GM21447 (cell line): ENCODE measurements around the gene MYMX.
A peak's percentile ranks its signal among the peaks of the same experiment; 100 is the strongest.
"Not testable (repeated sequence)": the region's sequence is repeated elsewhere in the genome, so short reads cannot be mapped to it uniquely, and the experiment has no call there.

Experiments used
- ATAC-seq: cut with Tn5 transposase; IDR thresholded peaks from one replicate; pipeline ENCODE4 v1.9.1; 2021; ENCODE audit not compliant: unreplicated experiment

The MYMX gene

GRCh38 chr6:44216677-44217331 is at the start of gene MYMX:
MYMX (plus strand) TSS chr6:44216926; CDS start chr6:44217472, 546 bp downstream.
- no peak for ATAC-seq

DNA sequence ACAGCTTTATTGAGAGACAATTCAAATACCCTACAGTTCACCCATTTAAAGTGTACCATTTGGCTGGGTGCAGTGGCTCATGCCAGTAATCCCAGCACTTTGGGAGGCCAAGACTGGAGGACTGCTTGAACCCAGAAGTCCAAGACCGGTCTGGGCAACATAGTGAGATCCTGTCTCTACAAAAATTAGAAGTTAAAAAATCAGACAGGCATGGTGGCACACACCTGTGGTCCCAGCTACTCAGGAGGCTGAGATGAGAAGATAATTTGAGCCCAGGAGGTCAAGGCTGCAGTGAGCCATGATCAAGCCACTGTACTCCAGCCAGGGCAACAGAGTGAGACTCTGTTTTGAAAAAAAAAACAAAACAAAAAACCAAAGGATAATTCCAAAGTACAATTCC is 49.2 kb upstream of the MYMX start:
- no peak for ATAC-seq

- ATAC-seq: no peak
Measured at GRCh38 chr6:44169154-44169553, 47.6 kb upstream of the MYMX start.

DNA sequence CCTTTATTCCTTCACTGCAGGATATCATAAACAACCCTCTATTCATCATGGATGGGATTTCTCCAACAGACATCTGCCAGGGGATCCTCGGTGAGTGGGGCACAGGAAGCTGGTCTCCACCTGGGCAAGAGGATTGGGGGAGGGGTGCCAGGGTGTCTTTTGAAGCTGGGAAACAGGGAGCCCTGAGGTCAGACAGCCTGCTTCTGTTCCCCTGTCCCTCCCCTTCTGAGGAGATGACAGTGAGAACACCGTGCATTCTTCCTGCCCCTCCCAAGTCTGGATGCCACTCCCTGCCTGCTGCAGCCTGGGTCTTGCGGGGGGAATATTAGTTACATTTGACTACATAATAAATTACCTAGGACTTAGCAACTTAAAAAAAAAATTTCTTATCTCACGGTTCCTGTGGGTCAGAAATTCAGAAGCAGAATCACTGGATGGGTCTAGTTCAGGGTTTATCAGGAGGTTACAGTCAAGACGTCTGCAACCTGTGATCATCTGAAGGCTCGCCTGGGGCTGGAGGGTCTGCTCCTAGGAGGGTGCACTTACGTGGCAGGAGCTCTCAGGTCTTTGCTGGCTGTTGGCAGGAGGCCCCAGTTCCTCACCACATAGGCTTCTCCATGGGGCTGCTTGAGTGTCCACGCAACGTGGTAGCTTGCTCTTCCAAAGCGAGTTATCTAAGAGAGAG is 46.7 kb upstream of the MYMX start:
- no peak for ATAC-seq

DNA sequence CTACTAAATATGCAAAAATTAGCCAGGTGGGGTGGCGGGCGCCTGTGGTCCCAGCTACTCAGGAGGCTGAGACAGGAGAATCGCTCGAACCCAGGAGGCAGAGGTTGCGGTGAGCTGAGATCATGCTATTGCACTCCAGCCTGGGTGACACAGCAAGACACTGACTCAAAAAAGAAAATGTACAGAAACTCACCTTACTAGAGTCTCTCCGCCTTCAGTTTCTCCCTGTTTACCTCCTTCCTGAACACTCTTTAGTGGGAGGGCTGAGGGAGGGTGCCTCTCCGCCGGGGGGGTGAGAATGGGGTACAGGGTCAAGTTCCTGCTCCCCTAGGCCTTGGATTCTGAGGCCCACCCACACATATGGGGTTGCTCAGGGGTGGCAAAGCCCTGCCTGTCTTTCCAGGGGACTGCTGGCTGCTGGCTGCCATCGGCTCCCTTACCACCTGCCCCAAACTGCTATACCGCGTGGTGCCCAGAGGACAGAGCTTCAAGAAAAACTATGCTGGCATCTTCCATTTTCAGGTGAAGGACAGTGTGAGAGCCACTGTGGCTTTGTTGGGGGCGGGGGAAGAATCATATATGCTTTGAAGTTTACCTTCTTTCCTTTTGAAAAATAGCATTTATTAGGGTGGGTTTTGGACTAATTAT is 44.7 kb upstream of the MYMX start:
- ATAC-seq: peak; percentile 52

GRCh38 chr6:44172731-44173500 is 43.8 kb upstream of the MYMX start:
- peak; percentile 54 for ATAC-seq

GRCh38 chr6:44176130-44176761 is 40.5 kb upstream of the MYMX start:
- ATAC-seq: no peak

DNA sequence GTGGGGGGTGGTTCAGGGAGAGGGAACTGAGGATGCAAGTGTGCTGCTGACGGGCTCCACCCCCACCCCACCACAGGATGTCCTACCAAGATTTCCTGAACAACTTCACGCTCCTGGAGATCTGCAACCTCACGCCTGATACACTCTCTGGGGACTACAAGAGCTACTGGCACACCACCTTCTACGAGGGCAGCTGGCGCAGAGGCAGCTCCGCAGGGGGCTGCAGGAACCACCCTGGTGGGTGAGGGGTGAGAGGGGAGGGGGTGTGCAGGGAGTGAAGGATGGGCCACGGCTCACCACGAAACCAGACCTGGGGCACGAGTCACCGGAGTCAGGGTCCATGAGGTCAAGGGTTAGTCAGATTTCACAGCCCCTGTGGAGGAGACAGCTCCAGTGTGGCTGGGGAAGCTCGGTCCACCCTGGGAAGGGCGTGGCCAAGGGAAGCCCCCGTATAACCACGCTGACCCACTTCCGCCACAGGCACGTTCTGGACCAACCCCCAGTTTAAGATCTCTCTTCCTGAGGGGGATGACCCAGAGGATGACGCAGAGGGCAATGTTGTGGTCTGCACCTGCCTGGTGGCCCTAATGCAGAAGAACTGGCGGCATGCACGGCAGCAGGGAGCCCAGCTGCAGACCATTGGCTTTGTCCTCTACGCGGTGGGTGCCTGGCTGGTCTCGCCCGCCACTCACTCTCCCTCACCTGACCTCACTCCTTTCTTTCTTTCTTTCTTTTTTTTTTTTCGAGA is 39.8 kb upstream of the MYMX start:
- peak; percentile 65 for ATAC-seq

- ATAC-seq: no peak
Measured at GRCh38 chr6:44177691-44178423, 38.9 kb upstream of the MYMX start.

- no peak for ATAC-seq
Measured at GRCh38 chr6:44178424-44179071, 38.2 kb upstream of the MYMX start.

DNA sequence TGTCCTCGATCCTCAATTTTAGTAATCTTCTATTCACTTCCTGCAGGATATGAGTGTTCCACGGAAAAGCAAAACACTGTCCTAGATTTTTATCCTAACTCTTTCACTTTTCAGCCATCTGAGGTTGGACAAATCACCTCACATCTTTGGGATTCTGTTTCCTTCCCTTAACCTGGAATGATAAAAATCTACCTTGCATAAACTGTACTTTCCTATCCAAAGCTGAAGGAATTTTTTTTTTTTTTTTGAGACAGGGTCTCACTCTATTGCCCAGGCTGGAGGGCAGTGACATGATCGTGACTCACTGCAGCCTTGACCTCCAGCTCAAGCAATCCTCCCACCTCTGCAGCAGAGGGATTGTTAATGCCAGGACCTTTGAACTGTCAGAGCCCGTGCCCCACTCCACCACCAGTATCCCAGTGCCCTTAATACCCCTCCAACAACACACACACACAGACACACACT is 37.6 kb upstream of the MYMX start:
- ATAC-seq: no peak

- no peak for ATAC-seq
Measured at GRCh38 chr6:44179648-44180047, 37.1 kb upstream of the MYMX start.

- ATAC-seq: no peak
Measured at GRCh38 chr6:44180406-44180805, 36.3 kb upstream of the MYMX start.

- no peak for ATAC-seq
Measured at GRCh38 chr6:44180886-44181285, 35.8 kb upstream of the MYMX start.

DNA sequence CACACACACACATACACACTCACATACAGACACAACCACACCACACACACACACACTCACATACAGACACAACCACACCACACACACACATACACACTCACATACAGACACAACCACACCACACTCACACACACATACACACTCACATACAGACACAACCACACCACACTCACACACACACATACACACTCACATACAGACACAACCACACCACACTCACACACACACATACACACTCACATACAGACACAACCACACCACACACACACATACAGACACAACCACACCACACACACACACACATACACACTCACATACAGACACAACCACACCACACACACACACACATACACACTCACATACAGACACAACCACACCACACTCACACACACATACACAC is 34.9 kb upstream of the MYMX start:
- ATAC-seq: not testable (repeated sequence)

DNA sequence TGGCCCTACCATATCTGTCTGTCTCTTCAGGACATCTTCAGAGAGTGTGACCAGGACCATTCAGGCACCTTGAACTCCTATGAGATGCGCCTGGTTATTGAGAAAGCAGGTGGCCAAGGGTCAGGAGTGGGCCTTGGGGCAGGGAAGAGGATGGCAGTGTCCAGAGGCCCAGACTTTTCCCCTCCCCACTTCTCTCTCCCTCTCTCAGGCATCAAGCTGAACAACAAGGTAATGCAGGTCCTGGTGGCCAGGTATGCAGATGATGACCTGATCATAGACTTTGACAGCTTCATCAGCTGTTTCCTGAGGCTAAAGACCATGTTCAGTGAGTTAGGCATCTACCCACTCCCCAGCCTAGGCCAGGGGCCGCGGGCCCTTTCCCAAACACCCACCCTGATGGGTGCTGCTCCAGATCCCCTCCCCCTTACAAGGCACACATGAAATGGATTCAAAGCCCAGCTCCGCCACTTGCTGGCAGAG is 33.8 kb upstream of the MYMX start:
- ATAC-seq: no peak

- no peak for ATAC-seq
Measured at GRCh38 chr6:44183783-44184182, 32.9 kb upstream of the MYMX start.

GRCh38 chr6:44185356-44185755 is 31.4 kb upstream of the MYMX start:
- not testable (repeated sequence) for ATAC-seq
